ENCODE measurements around the gene CASKIN1.

CASKIN1 gene

GRCh38 chr16:2232094-2232990 is 35.9 kb upstream of the CASKIN1 start:
- DNase-seq, result no peak

DNA sequence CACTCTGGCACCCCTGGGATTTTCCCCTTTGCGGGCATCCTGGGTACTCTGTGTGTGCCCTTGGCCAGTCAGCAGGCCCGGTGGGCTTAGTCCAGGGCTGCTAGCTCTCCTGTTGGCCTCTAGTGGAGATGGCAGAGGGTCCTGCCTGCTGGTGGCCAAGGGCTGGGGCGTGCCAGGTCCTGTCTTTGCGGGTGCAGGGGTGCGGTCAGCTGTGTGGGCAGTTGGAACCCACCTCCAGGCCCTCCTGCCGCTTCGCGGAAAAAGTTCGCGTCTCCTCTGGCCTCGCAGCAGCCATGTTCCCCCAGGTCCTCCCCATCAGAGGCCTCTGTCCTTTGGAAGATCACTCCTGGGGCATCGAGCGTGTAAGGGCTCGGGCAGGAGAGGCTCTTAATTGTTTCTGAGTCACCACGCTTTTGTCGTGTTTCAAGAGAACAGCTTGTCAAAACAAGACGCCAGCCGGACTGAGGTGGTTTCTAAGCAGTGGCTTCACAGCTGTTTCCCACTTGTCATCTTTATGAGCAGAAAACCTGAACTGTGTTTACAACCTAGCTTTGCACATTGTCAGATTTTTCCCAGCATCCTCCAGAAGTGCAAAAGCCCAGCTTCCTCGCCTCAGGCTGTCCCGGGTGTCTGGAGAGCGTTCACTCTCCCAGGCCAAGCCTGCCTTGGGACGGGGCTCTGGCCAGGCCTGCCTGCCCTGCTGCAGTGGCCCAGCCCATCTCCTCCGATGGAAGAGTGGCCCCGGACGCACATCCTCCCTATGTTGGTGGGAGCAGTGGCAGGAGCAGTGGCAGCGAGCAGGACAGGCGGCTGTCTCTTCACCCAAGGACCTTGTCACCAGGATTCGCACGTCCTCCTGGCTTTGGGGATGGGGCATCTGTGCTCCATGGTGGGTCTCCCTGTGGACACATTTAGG is 34.9 kb upstream of the CASKIN1 start:
- no peak for DNase-seq

DNA sequence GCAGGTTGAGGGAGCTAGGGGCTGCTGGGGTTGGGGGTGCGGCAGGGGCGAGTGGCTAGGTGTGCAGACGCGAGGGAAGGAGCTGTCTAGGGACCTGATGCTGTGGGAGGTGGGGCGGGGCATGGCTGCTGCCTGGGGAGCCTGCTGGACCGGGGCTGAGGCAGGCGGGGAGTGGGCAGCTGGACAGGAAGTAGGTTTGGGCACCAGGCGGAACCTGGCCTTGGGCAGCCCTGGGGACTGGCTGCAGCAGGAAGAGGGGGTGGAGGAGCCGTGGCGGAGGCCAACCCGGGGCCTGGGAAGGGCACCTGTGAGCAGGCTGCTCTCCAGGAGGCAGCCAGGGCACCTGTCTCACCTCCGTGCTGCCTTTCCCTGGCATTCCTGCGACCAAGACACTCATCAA is 34.0 kb upstream of the CASKIN1 start:
- no peak for DNase-seq

GRCh38 chr16:2229632-2230250 is 33.3 kb upstream of the CASKIN1 start:
- DNase-seq, result no peak

GRCh38 chr16:2229091-2229490 is 32.7 kb upstream of the CASKIN1 start:
- no peak for DNase-seq

DNA sequence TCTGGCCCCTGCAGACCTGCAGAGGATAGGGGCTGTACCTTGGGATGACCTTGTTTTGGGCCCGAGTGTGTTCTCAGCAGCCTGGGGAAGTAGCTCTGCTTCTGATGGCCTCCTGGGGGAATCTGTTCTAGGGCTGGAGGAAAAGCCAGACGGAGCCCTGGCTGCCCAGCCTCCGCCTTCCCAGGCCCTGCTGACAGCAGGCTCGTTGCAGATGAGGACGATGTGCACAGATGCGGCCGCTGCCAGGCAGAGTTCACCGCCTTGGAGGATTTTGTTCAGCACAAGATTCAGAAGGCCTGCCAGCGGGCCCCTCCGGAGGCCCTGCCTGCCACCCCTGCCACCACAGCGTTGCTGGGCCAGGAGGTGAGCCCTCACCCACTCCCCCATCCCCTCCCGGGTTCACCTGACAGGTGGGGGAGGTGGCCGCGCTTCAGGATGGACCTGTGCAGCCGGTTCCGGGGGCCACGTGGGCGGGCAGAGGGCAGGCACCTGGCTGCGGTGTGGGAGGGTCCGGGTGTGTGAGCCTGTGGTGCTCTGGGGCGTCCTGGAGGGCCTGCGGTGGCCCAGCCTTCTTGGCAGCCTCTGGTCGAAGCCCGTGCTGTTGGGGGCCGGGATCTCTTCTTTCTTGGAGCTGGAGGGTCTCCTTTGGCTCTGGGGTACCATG is 31.9 kb upstream of the CASKIN1 start:
- no peak for DNase-seq

DNA sequence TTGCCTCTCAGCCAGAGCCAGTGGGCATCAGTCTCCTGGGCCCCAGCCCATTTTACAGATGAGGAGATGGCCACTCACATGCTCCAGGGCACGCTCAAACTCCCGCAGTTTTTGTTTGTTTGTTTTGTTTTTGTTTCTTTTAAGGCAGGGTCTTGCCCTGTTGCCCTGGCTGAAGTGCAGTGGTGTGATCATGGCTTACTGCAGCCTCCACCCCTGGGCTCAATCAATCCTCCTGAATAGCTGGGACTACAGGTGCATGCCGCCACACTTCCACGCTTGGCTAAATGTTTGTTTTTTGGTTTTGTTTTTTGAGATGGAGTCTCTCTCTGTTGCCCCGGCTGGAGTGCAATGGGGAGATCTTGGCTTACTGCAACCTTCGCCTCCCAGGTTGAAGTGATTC is 30.5 kb upstream of the CASKIN1 start:
- DNase-seq, result no peak

GRCh38 chr16:2226245-2226793 is 29.9 kb upstream of the CASKIN1 start:
- DNase-seq, result no peak

DNA sequence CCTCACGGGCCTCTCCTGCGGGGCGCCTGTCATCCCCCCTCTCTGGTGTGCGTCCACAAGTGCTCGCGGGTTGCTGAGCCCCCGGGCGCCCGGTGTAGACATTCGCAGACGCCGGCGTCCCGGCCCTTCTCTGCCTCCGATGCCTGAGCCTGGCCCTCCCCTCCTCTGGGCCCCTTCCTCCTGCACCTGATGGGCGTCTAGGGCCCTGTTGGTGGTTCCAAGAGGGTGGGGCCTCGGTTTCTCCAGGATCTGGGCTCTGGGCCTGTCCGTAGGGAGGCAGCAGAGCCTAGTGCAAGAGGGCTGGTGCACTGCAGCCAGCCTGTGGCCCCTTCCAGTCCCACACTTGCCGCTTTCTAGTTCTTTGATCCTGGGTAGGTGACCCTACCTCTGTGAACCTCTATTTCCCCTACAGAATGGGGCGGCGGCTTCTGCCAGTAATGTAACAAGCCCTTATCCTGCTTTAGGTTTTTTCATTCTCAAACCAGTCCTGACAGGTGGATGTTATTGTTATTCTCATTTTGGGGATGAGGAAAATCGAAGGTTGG is 27.6 kb upstream of the CASKIN1 start:
- no peak for DNase-seq

GRCh38 chr16:2223221-2223941 is 27.0 kb upstream of the CASKIN1 start, which contains the start of gene E4F1:
Gene E4F1 (plus strand): TSS chr16:2223591. CDS start chr16:2223614, 23 bp downstream.
- peak; percentile 98 for DNase-seq

- no peak for DNase-seq
These were observed 19.9 kb upstream of the CASKIN1 start for GRCh38 chr16:2216330-2216729.

DNA sequence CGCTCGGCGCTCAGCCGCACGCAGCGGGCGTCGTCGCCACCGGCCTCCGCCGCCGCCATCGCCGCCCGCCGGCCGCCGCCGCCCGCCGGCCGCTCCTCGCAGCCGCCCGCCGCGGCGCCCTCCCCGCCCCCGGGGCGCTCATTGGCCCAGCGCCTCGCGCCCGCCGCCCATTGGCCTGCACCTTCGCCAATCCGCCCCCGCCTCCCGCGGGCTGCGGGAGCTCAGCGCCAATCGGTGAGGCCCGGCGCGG is 18.2 kb upstream of the CASKIN1 start, which contains the start of gene PGP:
Gene PGP, minus strand, starts transcription at position 122 of the 250 bp plus-strand sequence. Its CDS starts 63 bp downstream, at position 59.
- no peak for DNase-seq

GRCh38 chr16:2213817-2214718 is 17.7 kb upstream of the CASKIN1 start:
- DNase-seq, result no peak

DNA sequence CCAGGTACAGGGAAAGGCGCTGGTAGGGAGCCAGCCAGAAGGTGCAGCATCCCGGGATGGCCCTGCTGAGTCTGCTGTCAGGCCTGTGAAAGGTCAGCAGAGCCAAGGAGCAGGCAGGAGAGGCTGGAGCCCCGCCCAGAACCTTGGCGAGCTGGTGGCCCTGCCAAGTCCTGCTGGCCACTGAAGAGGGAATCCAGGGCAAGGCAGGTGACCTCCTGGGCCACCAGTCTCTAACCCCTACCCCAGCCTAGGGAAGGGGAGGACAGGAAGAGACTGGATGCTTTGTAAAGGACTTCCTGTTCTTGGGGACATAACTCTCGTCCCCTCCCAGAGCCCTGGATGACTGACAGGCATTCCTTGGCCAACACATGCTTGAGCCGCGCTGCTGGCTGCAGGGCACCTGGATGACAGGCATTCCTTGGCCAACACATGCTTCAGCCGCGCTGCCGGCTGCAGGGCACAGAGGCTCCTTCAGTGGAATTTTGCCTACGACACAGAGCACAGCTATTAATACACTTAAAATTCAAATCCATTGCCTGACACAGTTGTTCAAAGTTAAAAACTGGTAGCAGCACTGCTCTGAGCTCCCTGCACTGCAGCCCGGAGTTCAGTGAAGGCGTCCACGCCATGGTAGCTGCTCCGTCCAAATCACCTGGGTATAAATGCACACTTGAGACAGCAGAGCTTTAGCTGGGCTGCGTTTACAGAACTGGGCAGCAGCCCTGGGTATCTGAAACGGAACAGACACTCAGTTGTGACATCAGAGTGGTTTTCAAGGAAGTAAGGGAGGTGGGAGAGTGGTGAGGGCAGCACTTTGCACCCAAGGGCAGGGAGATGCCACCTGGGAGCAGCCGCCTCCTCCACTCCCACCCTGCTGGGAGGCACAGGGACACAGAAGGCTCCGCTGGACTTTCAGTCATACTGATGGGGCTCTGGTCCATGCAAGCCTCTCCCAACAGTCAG is 16.2 kb upstream of the CASKIN1 start:
- DNase-seq, result no peak

DNA sequence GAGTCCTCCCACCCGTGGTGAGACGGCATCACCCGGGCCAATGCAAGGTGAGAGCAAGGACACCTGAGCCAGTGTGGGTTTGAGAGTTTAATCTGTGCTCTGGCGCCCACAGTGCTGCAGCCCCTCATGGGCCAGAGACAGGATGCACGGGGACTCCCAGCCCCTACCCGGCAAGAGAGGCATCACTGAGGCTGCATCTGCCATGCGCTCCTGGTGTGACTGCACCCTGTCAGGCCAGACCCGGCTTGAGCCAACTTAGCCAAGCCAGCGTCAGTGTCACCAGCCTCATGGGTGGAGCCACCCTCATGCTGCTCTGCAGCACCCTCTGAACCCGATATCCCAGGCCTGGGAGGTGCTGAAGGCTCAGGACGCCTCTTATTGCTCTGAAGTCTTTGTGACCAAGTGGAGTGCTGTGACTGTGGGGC is 15.5 kb upstream of the CASKIN1 start:
- DNase-seq, result no peak

GRCh38 chr16:2210386-2211365 is 14.3 kb upstream of the CASKIN1 start, which contains the start of gene BRICD5:
Gene BRICD5 (minus strand): TSS chr16:2210863. CDS start chr16:2210833, 30 bp downstream.
- DNase-seq, result no peak

GRCh38 chr16:2210009-2210332 is 13.6 kb upstream of the CASKIN1 start:
- DNase-seq, result no peak

All from activated CD4-positive, alpha-beta T cell treated with anti-CD3 and anti-CD28 coated beads for 1 hour (primary cell).